Left lung (tissue), 10 donors: ENCODE measurements around the gene SCGB1C2. TPM values are rescaled to one million over a fixed set of nuclear protein-coding genes. Genes with fewer than 3 reads are reported as not detected.
A peak's percentile ranks its signal among the peaks of the same experiment; 100 is the strongest.
"Not testable (repeated sequence)": the region's sequence is repeated elsewhere in the genome, so short reads cannot be mapped to it uniquely, and the experiment has no call there.

Source experiments
- ATAC-seq: fragments of 200-7000 bp; cut with Tn5 transposase; one replicate; pipeline ENCODE4 v1.9.1; 2020; ENCODE audit warnings: moderate library complexity
- DNase-seq, 4 donors: peaks; one replicate each; pipeline ENCODE4 v3.0.0-alpha.2; 2013 to 2020
- H3K27ac ChIP-seq, 2 donors: fragments of 200-600 bp; sonication (generic) in 1 of 2; one replicate each; pipeline versions ENCODE4 v1.5.0 to v1.8.0; 2020 to 2021
- H3K27me3 ChIP-seq, 2 donors: fragments of 200-600 bp; sonication (generic) in 1 of 2; one replicate each; pipeline versions ENCODE4 v1.5.0 to v1.8.0; 2020 to 2021
- H3K36me3 ChIP-seq, 2 donors: fragments of 200-600 bp; sonication (generic) in 1 of 2; one replicate each; pipeline versions ENCODE4 v1.5.0 to v1.8.0; 2020 to 2021
- H3K4me1 ChIP-seq, 2 donors: fragments of 200-600 bp; one replicate each; pipeline ENCODE4 v1.8.0; 2021
- H3K4me3 ChIP-seq, 2 donors: fragments of 200-600 bp; sonication (generic) in 1 of 2; one replicate each; pipeline versions ENCODE4 v1.5.0 to v1.8.0; 2020 to 2021; ENCODE audit warnings: mild to moderate bottlenecking in 1 of 2
- H3K9me3 ChIP-seq, 2 donors: fragments of 200-600 bp; sonication (generic) in 1 of 2; one replicate each; pipeline versions ENCODE4 v1.5.0 to v1.8.0; 2020 to 2021
- CTCF ChIP-seq, 2 donors: fragments of 200-600 bp; sonication (generic) in 1 of 2; IDR thresholded peaks; one replicate each; pipeline versions ENCODE4 v1.5.0 to v1.8.0; 2021; ENCODE audit warnings: antibody characterized with exemption in 2 of 2
- intact Hi-C, 2 donors: fragments of 100-400 bp; cut with DNase I; formaldehyde crosslinking; loops; one replicate each; pipeline versions ENCODE4 v1.11.2 to v1.14.2; 2022
- polyA plus RNA-seq, 6 donors: library from polyadenylated mRNA; unstranded; fragments of 120-200 nt; gene quantifications; one replicate each; pipeline ENCODE4 v1.2.1, GENCODE V29; 2013; ENCODE audit not compliant: insufficient read length in 6 of 6
- total RNA-seq, 2 donors: library from RNA; stranded (reverse); fragmentation: NEBNext Ultra II Directional; extraction: Animal tissue kit (Norgen Biotek cat#: 25700); gene quantifications; one replicate each; pipeline ENCODE4 v1.2.1, GENCODE V29; 2021
- donor health status: DM: no; HTN: yes; CAD: no.
- donor health status: DM: no; HTN: no; CAD: no.

The SCGB1C2 gene
- total and polyA plus RNA-seq, 8 donors = not detected

- H3K9me3 ChIP-seq, H3K4me1 ChIP-seq, H3K27ac ChIP-seq, intact Hi-C loops, H3K36me3 ChIP-seq, H3K4me3 ChIP-seq, H3K27me3 ChIP-seq: not testable (repeated sequence)
- peak; percentile 49 to 68 for TF ChIP-seq CTCF (IDR thresholded peaks at IDR 0.05)
- DNase-seq (peak in 2 of 4 donors; percentile 74 to 87), ATAC-seq (peak; percentile 95)
These were observed 838 bp upstream of the SCGB1C2 start for GRCh38 chr17:136531-136930.

GRCh38 chr17:139401-140205 is 2.2 kb downstream of the SCGB1C2 start:
- H3K27ac ChIP-seq, H3K9me3 ChIP-seq, H3K4me3 ChIP-seq, H3K36me3 ChIP-seq, intact Hi-C loops, ATAC-seq: not testable (repeated sequence)
- Histone ChIP-seq H3K4me1 (peaks cover 0 to 11% of the 10 kb centered on the region in 2 donors), H3K27me3 (peaks cover 0 to 11% of the 10 kb centered on the region in 2 donors)
- DNase-seq = peak in 2 of 4 donors; percentile 17 to 47

GRCh38 chr17:142102-142661 is 4.8 kb downstream of the SCGB1C2 start:
- no peak for TF ChIP-seq CTCF (IDR thresholded peaks at IDR 0.05)
- Histone ChIP-seq H3K9me3 (no peaks in the 10 kb centered on the region), H3K27me3 (peaks cover 0 to 11% of the 10 kb centered on the region in 2 donors), H3K4me3 (no peak overlapping the region), H3K36me3 (peaks cover 0 to 4% of the 10 kb centered on the region in 2 donors), H3K4me1 (peaks cover 0 to 11% of the 10 kb centered on the region in 2 donors), H3K27ac (no peak overlapping the region)
- intact Hi-C loops = no loop called here
- DNase-seq (peak in 2 of 4 donors; percentile 24 to 34), ATAC-seq (no peak)

- intact Hi-C loops = no loop called here
- Histone ChIP-seq H3K9me3 (no peaks in the 10 kb centered on the region), H3K4me1 (peaks cover 0 to 11% of the 10 kb centered on the region in 2 donors), H3K27me3 (peaks cover 0 to 11% of the 10 kb centered on the region in 2 donors), H3K36me3 (peaks cover 0 to 11% of the 10 kb centered on the region in 2 donors), H3K4me3 (no peak overlapping the region), H3K27ac (no peak overlapping the region)
- DNase-seq (peak in 1 of 4 donors; percentile 21), ATAC-seq (no peak)
- no peak for TF ChIP-seq CTCF (IDR thresholded peaks at IDR 0.05)
These were observed 5.8 kb downstream of the SCGB1C2 start for GRCh38 chr17:142876-143784.

- H3K4me3 ChIP-seq = no peak overlapping the region
- peaks cover 0 to 11% of the 10 kb centered on the region in 2 donors for H3K36me3 ChIP-seq
- intact Hi-C loops = no loop called here
- DNase-seq = peak; percentile 38 to 97 (median 76)
- no peak overlapping the region for H3K27ac ChIP-seq
- peaks cover 0 to 11% of the 10 kb centered on the region in 2 donors for H3K4me1 ChIP-seq
- ATAC-seq = peak; percentile 99
- TF ChIP-seq CTCF (IDR thresholded peaks at IDR 0.05) = peak; percentile 95 to 99
- peaks cover 0 to 11% of the 10 kb centered on the region in 2 donors for H3K27me3 ChIP-seq
- H3K9me3 ChIP-seq = no peaks in the 10 kb centered on the region
These were observed 6.5 kb downstream of the SCGB1C2 start for GRCh38 chr17:143785-144281.
